Keratinocyte (primary cell): ENCODE data around the gene MARK1.

Experiments used
- EZH2 ChIP-seq: IDR thresholded peaks from one replicate; pipeline ENCODE4 v1.6.1; 2012; ENCODE audit warnings: inconsistent platforms, mild to moderate bottlenecking, low read length, moderate library complexity
- TF ChIP-seq, protein P1 (sequence below), 3 experiments: IDR thresholded peaks in 1 of 3; conservative IDR thresholded peaks in 1 of 3; optimal IDR thresholded peaks in 1 of 3; 2 replicates in 2 of 3; 3 replicates in 1 of 3; pipeline versions ENCODE3 to v1.5.1; 2011; ENCODE audit warnings: low read length in 3 of 3, mild to moderate bottlenecking in 3 of 3, moderate library complexity in 2 of 3, control low read depth in 1 of 3, inconsistent platforms in 1 of 3; ENCODE audit not compliant: insufficient read depth in 2 of 3; ENCODE audit errors: extremely low read depth in 1 of 3

DNA sequence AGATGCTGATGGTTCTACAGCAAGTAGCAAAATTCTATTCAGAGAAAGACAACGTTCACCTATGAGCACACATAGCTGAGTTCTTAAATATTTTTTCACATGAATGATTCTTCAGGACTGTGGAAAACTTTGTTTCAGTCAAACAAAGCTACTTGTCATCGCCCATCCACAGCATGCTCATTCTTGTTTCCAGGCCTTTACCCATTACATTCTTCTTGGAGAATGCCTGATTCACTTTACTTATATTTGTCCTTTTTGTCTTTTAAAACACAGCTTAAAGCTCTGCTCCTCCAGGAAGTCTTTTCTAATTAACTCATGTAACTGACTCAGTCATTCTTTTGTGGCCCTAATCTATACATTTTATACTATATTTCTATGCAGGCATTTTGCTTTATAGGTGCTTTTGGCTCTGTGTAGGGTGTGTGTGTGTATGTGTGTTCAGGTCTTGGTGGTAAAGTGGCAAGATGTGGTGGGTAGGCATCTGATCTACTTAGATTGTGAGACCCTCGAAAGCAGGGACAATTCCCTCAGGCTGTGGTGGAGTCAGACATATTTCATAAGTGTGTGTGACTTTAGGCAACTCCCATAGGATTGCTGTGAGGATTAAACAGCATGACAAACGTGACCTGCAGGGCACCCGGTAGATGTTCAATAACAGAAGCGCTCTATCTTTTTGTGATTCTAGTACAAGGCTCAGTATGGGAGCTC is 11.8 kb upstream of the MARK1 start:
- TF ChIP-seq, protein P1, sequence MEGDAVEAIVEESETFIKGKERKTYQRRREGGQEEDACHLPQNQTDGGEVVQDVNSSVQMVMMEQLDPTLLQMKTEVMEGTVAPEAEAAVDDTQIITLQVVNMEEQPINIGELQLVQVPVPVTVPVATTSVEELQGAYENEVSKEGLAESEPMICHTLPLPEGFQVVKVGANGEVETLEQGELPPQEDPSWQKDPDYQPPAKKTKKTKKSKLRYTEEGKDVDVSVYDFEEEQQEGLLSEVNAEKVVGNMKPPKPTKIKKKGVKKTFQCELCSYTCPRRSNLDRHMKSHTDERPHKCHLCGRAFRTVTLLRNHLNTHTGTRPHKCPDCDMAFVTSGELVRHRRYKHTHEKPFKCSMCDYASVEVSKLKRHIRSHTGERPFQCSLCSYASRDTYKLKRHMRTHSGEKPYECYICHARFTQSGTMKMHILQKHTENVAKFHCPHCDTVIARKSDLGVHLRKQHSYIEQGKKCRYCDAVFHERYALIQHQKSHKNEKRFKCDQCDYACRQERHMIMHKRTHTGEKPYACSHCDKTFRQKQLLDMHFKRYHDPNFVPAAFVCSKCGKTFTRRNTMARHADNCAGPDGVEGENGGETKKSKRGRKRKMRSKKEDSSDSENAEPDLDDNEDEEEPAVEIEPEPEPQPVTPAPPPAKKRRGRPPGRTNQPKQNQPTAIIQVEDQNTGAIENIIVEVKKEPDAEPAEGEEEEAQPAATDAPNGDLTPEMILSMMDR (optimal IDR thresholded peaks at IDR 0.05 in 1 of 3, IDR thresholded peaks at IDR 0.05 in 1 of 3, conservative IDR thresholded peaks at IDR 0.05 in 1 of 3; ENCODE audit: extremely low read depth in 1 of 3, insufficient read depth in 2 of 3, low read length in 3 of 3) = no peak
- TF ChIP-seq EZH2 = no peak
